TTC549 (cell line): ENCODE results near the gene C3orf22.

Experiments used
- FAIRE-seq: peaks from 2 replicates; lab custom pipeline; 2012; peaks lifted over from hg19 to GRCh38; lab: Jason Lieb, UNC

The C3orf22 gene

DNA sequence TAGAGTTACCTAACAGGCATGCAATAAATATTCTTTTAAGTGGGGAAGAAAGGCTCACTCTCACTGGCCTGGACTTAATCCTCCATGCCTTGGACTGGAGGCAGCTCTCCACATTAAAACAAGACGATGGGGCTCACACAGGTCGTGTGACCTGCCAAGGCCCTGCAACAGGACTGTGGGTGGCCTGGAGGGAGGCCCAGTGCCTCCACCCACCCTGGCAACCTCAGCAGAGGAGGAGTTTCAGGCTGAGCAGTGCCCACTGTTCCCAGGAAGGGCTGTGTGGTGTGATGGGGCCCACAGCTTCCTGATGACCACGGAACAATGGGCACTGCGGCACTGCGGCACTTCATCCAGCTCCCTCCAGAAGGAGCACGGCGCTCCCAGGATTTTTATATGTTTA, 46.7 kb downstream of the C3orf22 start:
- no peak for FAIRE-seq

DNA sequence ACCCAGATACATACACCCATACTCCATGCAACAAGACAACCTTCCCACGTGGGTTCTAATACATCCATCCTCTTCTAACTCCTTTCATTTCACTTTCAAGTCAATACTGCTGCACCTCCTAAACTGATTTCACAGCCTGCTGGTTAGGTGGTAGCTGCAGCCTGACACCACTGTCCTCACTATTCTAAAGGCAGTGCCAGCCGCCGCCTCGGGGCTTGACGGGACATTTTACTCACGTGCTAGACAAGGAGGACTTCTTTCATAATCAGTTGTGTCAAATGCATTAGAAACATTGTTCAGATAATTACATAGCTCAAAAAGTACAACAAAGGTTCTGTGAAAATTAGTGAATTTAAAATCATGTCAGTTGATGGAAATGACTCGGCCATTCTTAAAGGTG, 47.4 kb downstream of the C3orf22 start:
- FAIRE-seq: no peak

DNA sequence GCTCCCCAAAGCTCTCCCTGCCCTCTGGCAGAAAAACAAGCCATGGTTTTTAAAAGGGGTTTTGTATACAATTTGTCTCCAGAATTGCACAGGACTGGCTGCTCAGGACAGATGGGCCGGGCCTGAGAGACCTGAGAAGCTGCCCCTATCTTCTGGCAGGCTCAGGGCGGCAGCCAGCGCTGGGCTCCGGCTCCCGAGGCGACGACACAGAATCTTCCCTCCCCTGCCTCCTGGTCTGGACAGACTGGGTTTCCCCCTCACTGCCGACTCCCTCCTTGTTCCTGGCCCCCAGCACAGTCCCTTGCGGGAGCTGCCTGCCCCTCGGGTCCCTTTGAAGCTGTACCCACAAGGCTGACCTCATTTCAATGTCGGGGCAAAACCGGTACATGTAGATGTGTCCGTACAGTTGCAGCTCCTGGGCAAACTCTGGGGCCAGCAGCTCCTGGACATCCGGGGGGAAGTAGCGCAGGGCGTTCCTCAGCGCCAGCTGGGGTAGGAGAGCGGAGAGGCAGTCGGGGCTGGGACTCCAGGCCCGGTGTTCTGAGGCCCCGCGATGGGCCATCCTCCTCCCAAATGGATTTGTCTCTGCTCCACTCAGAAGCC, 48.3 kb downstream of the C3orf22 start:
- no peak for FAIRE-seq

- FAIRE-seq: no peak
These were observed 49.0 kb downstream of the C3orf22 start for GRCh38 chr3:126509597-126510307.

DNA sequence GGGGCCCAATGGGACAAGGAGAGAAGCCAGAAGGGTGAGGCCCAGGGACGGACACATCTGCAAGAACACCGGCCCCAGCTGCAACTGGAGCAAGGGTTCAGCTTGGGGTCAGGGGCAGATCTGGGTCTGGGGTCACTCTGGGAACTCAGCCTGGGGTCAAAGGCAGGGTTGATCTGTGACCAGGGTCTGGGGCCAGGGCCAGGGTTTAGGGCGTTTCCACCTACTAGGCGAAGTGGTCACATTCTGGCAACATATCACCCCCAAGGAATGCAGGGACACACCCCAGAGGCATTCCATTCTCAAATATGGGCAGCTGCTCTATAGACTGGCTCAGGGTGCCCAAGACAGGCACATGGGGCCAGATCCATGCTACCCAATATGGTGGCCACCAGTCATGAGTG, 50.2 kb downstream of the C3orf22 start:
- FAIRE-seq: no peak

DNA sequence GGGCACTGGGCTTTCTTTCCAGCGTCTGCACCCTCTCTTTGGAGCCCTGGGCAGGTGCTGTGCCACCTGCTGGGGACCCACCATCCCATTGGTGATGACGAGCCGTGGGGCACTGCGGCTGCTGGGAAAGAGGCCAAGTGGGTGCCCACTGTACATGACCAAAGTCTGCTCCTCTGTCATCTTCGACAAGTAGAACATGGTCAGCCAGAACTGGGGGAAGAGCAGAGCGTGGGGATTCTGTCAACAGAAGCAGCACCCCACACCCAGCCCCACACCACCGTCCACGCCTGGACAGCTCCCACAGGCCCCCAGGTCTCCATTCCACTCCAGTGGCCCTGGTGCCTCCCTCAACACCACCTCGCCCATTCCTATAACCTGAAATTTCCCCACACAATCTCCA, 50.8 kb downstream of the C3orf22 start:
- FAIRE-seq: no peak

DNA sequence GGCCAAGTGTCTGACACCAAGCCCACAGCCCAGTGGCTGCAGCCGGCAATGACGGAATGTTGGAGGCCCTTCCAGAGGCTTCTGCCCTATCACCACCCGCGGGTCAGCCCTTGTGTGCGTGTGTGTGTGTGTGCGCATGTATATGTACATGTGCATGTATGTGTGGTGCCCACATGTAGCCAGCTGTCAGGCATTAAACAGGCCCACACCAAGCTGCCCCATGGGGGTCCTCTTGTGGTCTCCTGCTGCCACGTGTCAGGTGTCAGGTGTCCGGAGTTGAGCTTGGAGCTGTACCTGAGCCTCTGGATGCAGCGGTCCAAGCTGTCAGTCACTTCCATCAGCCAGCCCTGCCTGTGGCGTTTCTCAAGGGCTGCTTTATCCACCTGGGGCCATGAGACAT, 55.0 kb downstream of the C3orf22 start:
- FAIRE-seq: no peak

DNA sequence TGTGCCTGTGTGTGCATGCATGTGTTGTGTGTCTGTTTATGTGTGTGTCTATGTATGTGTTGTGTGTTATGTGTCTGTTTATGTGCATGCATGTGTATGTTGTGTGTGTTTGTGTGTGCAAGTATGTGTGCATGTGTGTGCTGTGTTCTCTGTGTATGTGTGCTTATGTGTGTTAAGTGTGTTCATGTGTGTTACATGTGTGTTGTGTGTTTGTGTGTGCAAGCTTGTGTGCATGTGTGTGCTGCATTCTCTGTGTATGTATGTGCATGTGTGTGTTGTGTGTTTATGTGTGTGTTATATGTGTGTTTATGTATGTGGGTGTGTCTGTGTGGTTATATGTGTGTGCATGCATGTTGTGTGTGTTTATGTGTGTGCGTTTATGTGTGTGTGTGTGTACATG, 56.1 kb downstream of the C3orf22 start:
- no peak for FAIRE-seq

GRCh38 chr3:126501736-126502135, 57.0 kb downstream of the C3orf22 start:
- no peak for FAIRE-seq

- no peak for FAIRE-seq
These were observed 57.7 kb downstream of the C3orf22 start for GRCh38 chr3:126501054-126501453.

DNA sequence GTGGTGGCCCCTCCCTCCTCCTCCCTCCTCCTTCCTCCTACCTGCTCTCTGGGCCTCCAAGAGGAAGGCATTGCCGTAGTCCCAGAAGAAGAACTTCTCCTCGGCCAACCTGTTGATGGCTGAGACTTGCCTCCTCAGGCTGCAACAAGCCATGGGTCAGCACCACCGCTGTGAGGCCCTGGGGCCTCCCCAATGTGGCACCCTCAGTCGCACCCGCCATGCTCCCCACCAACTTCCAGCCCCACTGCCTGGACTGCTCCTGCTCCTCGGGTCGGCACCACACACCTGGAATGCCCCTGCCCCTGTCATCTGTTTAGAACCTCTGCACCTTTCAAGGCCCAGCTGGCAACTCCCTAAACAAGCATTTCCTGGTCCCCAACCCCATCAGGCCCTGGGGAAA, 58.7 kb downstream of the C3orf22 start:
- no peak for FAIRE-seq
